GM12874 (cell line): Measurements from ENCODE around the gene TUBGCP3.

Source experiments
- TF ChIP-seq, protein P1 (sequence below): IDR thresholded peaks from 2 replicates; pipeline ENCODE4 v1.5.1; 2011; ENCODE audit warnings: low read depth, mild to moderate bottlenecking, control low read depth, low read length, moderate library complexity; ENCODE audit not compliant: insufficient read depth

TUBGCP3 gene

DNA sequence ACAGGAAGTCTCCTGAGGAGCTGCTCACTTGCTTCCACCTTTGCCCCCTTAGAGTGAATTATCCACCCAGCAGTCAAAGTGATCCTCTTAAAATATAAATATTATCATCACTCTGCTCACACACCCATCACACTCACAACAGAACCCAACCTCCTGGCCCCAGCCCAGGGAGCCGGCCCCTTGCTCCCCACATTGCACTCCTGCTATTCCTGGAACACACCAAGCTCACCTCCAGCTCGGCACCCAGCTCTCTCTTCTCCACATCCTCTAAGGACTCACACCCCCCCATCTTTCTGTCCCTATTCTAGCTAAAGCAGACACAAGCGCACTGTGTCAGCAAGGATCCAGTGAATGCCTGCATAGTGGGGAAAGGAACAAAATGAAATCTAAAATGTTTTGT is 7.0 kb downstream of the TUBGCP3 start:
- TF ChIP-seq, protein P1, sequence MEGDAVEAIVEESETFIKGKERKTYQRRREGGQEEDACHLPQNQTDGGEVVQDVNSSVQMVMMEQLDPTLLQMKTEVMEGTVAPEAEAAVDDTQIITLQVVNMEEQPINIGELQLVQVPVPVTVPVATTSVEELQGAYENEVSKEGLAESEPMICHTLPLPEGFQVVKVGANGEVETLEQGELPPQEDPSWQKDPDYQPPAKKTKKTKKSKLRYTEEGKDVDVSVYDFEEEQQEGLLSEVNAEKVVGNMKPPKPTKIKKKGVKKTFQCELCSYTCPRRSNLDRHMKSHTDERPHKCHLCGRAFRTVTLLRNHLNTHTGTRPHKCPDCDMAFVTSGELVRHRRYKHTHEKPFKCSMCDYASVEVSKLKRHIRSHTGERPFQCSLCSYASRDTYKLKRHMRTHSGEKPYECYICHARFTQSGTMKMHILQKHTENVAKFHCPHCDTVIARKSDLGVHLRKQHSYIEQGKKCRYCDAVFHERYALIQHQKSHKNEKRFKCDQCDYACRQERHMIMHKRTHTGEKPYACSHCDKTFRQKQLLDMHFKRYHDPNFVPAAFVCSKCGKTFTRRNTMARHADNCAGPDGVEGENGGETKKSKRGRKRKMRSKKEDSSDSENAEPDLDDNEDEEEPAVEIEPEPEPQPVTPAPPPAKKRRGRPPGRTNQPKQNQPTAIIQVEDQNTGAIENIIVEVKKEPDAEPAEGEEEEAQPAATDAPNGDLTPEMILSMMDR = no peak

DNA sequence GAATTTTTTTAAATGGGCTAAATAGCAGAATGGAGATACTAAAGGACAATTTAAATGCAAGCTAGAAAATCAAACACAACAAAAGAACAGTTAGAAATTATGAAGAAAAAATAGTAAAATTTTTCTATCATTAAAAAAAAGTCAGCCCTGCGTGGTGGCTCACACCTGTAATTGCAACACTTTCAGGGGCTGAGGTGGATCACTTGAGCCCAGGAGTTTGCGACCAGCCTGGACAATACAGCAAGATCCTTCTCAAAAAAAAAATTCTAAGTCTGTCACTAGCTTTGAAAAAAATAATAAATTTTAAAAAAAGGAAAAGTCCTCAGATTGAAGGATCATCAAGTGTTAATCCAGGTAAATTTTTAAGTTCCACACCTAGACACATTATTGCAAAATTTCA is 7.7 kb downstream of the TUBGCP3 start:
- TF ChIP-seq, protein P1 = no peak

DNA sequence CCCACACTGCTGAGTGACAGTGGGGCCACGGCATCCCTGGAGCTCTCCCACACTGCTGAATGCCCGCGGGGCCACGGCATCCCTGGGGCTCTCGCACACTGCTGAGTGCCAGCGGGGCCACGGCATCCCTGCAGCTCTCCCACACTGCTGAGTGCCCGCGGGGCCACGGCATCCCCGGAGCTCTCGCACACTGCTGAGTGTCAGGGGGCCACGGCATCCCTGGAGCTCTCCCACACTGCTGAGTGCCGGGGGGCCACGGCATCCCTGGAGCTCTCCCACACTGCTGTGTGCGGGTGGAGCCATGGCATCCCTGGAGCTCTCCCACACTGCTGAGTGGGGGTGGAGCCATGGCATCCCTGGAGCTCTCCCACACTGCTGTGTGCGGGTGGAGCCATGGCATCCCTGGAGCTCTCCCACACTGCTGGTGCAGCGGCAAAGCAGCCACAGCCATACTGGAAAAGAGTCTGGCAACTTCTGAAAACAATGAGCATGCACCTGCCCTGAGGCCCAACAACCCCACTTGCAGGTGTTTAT is 8.6 kb downstream of the TUBGCP3 start:
- TF ChIP-seq, protein P1 = no peak

DNA sequence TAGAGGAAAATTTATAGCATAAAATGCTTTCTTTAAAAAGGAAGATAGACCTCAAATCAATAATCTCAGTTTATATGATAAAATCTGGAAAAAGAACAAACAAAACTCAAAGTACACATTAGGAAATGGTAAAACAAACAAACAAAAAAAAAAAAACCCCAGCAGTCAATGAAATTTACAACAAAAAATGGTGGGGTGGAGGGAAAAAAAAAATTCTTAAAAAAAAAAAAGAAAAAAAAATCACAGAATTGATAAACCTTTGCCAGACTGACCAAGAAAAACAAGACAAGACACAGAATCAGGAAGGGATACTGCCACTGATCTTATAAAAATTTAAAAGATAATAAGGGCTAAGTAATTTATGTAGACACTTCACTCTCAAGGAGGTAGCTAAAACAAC is 11.2 kb downstream of the TUBGCP3 start:
- TF ChIP-seq, protein P1 = no peak

DNA sequence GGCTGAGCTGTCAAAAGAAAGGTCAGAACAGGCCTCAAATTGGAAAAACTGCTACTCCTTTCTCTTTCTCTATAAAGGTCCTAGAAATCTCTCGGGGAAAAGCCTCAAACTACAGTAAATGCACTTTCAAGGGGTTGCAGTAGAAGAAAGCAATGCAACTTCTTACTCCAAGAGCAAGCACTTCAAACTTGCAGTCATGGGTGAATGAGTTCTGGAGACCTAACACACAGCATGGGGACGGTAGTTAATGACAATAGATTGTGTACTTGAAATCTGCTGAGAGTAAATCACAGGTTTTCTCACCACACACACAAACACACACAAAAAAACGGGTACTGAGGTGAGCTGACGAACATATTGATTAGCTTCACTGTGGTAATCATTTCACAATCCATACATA is 11.8 kb downstream of the TUBGCP3 start:
- TF ChIP-seq, protein P1 = no peak

DNA sequence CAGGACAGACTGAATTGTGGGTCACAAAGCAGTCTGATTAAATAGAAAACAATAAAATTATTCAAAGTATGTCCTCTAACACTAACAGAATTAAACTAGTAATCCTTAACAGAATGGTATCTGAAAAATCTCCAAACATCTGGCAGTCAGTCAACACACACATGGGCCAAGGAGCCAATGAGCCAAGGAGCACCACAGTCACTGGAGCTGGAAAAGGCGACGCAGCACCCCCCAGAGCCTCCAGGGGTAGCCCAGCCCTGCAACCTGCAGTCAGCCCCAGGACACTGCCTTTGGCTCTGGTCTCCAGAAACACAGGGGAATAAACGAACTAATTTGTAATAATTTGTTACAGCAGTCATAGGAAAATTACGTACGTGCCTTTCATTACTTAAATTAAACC is 12.3 kb downstream of the TUBGCP3 start:
- TF ChIP-seq, protein P1 = no peak

DNA sequence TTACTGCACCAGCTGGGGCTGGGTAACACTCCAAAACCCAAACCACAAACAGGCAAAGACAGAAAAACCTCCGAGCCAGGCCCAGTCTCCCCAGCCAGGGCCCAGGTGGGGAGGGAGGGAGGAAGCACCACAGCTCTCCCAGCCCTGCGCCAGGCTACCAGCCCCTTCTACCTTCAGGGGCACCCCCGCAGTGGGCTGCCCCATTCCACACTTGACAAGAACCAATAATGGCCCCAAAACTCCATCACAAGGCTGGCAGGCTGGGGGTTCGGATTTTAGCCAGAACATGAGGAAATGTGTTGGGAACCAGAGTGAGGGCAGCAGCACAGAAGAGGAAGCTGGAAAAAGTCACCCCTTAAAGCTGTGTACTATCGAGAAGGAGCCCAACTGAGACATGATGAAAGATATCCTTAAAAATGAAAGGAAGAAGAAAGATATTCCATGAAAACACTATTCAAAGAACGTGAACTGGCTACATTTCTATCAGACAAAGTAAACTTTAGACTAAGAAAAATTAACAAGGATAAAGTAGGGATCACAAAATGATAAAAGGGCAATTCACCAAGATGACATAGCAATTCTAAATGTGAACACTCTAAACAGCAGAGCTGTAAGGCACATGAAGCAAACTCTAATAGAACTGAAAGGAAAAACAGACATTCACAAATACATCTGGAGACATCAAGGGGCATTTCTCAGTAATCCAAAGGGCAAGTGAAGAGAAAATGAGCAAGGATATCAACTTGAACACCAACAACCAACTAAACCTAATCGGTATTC is 12.9 kb downstream of the TUBGCP3 start:
- TF ChIP-seq, protein P1 = no peak
